A549 (cell line): ENCODE results near the gene PSMD6.

Source experiments
- CTCF ChIP-seq: fragments of >200 bp; sonication (Bioruptor Twin); formaldehyde crosslinking; IDR thresholded peaks from 3 replicates; pipeline ENCODE4 v1.5.1; 2016
- HOXA7 ChIP-seq: fragments of 250-450 bp; sonication (Bioruptor Pico); IDR thresholded peaks from 2 replicates; pipeline ENCODE4 v1.5.0; 2020; ENCODE audit warnings: mild to moderate bottlenecking, moderate library complexity
- JUN ChIP-seq, 2 experiments: fragments of >200 bp; sonication (Bioruptor Twin); formaldehyde crosslinking; IDR thresholded peaks; 2 replicates in 1 of 2; 3 replicates in 1 of 2; pipeline ENCODE4 v1.6.1; 2016 to 2017

DNA sequence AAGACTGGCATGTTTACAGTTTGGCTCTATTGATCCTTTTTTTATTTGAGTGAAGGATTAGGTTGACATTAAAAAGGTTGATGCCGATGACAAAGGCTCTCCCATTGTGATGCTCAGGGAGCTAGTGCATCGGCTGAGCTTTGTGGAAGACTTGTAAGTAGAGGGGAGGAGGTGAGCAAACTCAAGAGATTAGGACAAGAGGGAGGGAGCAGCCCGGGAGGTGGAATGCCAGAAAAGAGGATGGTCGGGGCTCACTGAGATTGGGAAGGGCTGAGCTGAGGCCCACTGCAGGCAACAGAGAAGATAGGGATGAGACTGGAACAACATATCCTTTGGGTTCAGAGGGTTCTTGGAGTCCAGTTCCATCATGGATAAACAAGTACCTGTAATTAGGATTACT is 26.5 kb upstream of the PSMD6 start:
- TF ChIP-seq HOXA7 (CRISPR knock-in tag) (no peak), CTCF (no peak), JUN (IDR thresholded peaks at IDR 0.05) (no peak)
